Measurements from ENCODE around the gene SVIL.
"Not testable (repeated sequence)": the region's sequence is repeated elsewhere in the genome, so short reads cannot be mapped to it uniquely, and the experiment has no call there.

Gene SVIL

GRCh38 chr10:29458190-29458589 is 176.6 kb downstream of the SVIL start:
- not testable (repeated sequence) for DNase-seq (ENCODE audit: low read depth, low spot score)

GRCh38 chr10:29455095-29455494 is 179.7 kb downstream of the SVIL start:
- no peak for DNase-seq (ENCODE audit: low read depth, low spot score)

GRCh38 chr10:29454250-29454649 is 180.5 kb downstream of the SVIL start:
- DNase-seq (ENCODE audit: low read depth, low spot score) = no peak

- no peak for DNase-seq (ENCODE audit: low read depth, low spot score)
Observed at GRCh38 chr10:29452546-29452945, 182.2 kb downstream of the SVIL start.

GRCh38 chr10:29451946-29452345 is 182.8 kb downstream of the SVIL start:
- no peak for DNase-seq (ENCODE audit: low read depth, low spot score)

- DNase-seq (ENCODE audit: low read depth, low spot score) = no peak
Observed at GRCh38 chr10:29450405-29450804, 184.4 kb downstream of the SVIL start.

- DNase-seq (ENCODE audit: low read depth, low spot score) = peak; percentile 24
Observed at GRCh38 chr10:29448756-29449592, 185.8 kb downstream of the SVIL start.

GRCh38 chr10:29448125-29448524 is 186.6 kb downstream of the SVIL start:
- no peak for DNase-seq (ENCODE audit: low read depth, low spot score)

GRCh38 chr10:29446327-29446726 is 188.4 kb downstream of the SVIL start:
- DNase-seq (ENCODE audit: low read depth, low spot score) = no peak

- DNase-seq (ENCODE audit: low read depth, low spot score) = no peak
Observed at GRCh38 chr10:29443745-29444523, 190.8 kb downstream of the SVIL start.

GRCh38 chr10:29440981-29441380 is 193.8 kb downstream of the SVIL start:
- DNase-seq (ENCODE audit: low read depth, low spot score) = no peak

GRCh38 chr10:29439005-29439404 is 195.8 kb downstream of the SVIL start:
- not testable (repeated sequence) for DNase-seq (ENCODE audit: low read depth, low spot score)

- DNase-seq (ENCODE audit: low read depth, low spot score) = no peak
Observed at GRCh38 chr10:29438271-29438670, 196.5 kb downstream of the SVIL start.

GRCh38 chr10:29437871-29438270 is 196.9 kb downstream of the SVIL start:
- no peak for DNase-seq (ENCODE audit: low read depth, low spot score)

- no peak for DNase-seq (ENCODE audit: low read depth, low spot score)
Observed at GRCh38 chr10:29435809-29436501, 198.8 kb downstream of the SVIL start.

- DNase-seq (ENCODE audit: low read depth, low spot score) = no peak
Observed at GRCh38 chr10:29434111-29434510, 200.7 kb downstream of the SVIL start.

- DNase-seq (ENCODE audit: low read depth, low spot score) = no peak
Observed at GRCh38 chr10:29431711-29432110, 203.1 kb downstream of the SVIL start.

GRCh38 chr10:29430101-29430500 is 204.7 kb downstream of the SVIL start:
- DNase-seq (ENCODE audit: low read depth, low spot score) = no peak

GRCh38 chr10:29428486-29428885 is 206.3 kb downstream of the SVIL start:
- no peak for DNase-seq (ENCODE audit: low read depth, low spot score)

GRCh38 chr10:29427667-29428066 is 207.1 kb downstream of the SVIL start:
- no peak for DNase-seq (ENCODE audit: low read depth, low spot score)

GRCh38 chr10:29426420-29426819 is 208.4 kb downstream of the SVIL start:
- no peak for DNase-seq (ENCODE audit: low read depth, low spot score)

GRCh38 chr10:29424017-29424416 is 210.8 kb downstream of the SVIL start:
- DNase-seq (ENCODE audit: low read depth, low spot score) = no peak

All from smooth muscle cell of the brain vasculature (primary cell).